ENCODE measurements around the gene YIPF7. TPM values are rescaled to one million over a fixed set of nuclear protein-coding genes. Genes with fewer than 3 reads are reported as not detected.

YIPF7 gene
- polyA plus RNA-seq, 1 of the 3 experiments (the other 2 are of a cell fraction) = not detected

DNA sequence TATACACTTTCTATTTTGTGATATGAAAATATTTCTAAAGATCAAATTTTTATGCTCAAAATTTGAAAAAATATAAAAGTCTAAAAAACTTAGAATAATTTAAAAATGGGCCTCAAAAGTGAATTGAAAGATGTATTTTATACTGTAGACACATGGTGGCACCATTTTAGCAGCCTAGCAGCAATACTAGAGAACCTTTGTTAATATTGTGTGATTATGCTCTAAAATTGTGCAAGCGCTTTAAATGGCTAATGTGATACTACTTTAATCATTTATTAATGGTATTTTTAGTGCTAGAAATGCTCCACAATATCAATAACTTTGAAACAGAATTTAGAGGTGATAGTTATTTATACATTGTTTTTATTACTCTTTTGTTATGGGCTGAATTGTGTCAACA lies 23.0 kb upstream of the YIPF7 start:
- Histone ChIP-seq H3K27ac (ENCODE audit: low read depth in 2 of 2, low read length in 1 of 2) (no peak overlapping the region), H3K9me2 (no peaks in the 10 kb centered on the region), H3K4me3 (ENCODE audit: low read depth in 2 of 2, low read length in 1 of 2) (no peak overlapping the region), H3F3A (replicated peaks; ENCODE audit: insufficient read depth) (no peaks in the 10 kb centered on the region), H3K9ac (no peak overlapping the region), H3K4me2 (no peak overlapping the region), H3K27me3 (ENCODE audit: insufficient read depth) (no peaks in the 10 kb centered on the region), H4K20me1 (ENCODE audit: insufficient read depth) (no peaks in the 10 kb centered on the region), H3K4me1 (ENCODE audit: control insufficient read depth in 1 of 2, insufficient read depth in 2 of 2, low read depth in 1 of 2, low read length in 1 of 2) (peaks cover 0 to 5% of the 10 kb centered on the region in 2 experiments; a peak in 2 of 4 replicates), H3K79me2 (ENCODE audit: insufficient read depth) (peaks cover 11% of the 10 kb centered on the region), H2AFZ (ENCODE audit: low read depth) (0 out of 2 replicates have a peak overlapping the region, but pooled peaks have one; percentile 4), H3K36me3 (replicated peaks in 1 of 2; ENCODE audit: control insufficient read depth in 1 of 2, insufficient read depth in 2 of 2, low read length in 1 of 2) (no peaks in the 10 kb centered on the region), H3K9me3 (no peaks in the 10 kb centered on the region)
- TF ChIP-seq SIN3A (IDR thresholded peaks at IDR 0.05; ENCODE audit: borderline replicate concordance, low read depth, low read length) = no peak
- TF ChIP-seq EP300 (IDR thresholded peaks at IDR 0.05; ENCODE audit: borderline replicate concordance in 1 of 2, low read depth in 1 of 2, low read length in 1 of 2) = no peak
- TF ChIP-seq RAD21 (IDR thresholded peaks at IDR 0.05; ENCODE audit: low read length) = peak; percentile 57
- TF ChIP-seq MEF2A (IDR thresholded peaks at IDR 0.05; ENCODE audit: borderline replicate concordance, low read depth) = no peak
- no peak for TF ChIP-seq FOXJ3 (CRISPR knock-in tag; IDR thresholded peaks at IDR 0.05)
- TF ChIP-seq, protein P1, sequence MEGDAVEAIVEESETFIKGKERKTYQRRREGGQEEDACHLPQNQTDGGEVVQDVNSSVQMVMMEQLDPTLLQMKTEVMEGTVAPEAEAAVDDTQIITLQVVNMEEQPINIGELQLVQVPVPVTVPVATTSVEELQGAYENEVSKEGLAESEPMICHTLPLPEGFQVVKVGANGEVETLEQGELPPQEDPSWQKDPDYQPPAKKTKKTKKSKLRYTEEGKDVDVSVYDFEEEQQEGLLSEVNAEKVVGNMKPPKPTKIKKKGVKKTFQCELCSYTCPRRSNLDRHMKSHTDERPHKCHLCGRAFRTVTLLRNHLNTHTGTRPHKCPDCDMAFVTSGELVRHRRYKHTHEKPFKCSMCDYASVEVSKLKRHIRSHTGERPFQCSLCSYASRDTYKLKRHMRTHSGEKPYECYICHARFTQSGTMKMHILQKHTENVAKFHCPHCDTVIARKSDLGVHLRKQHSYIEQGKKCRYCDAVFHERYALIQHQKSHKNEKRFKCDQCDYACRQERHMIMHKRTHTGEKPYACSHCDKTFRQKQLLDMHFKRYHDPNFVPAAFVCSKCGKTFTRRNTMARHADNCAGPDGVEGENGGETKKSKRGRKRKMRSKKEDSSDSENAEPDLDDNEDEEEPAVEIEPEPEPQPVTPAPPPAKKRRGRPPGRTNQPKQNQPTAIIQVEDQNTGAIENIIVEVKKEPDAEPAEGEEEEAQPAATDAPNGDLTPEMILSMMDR (IDR thresholded peaks at IDR 0.05) = peak; percentile 35
- TF ChIP-seq JUND (IDR thresholded peaks at IDR 0.05) = no peak
- TF ChIP-seq, protein P2, sequence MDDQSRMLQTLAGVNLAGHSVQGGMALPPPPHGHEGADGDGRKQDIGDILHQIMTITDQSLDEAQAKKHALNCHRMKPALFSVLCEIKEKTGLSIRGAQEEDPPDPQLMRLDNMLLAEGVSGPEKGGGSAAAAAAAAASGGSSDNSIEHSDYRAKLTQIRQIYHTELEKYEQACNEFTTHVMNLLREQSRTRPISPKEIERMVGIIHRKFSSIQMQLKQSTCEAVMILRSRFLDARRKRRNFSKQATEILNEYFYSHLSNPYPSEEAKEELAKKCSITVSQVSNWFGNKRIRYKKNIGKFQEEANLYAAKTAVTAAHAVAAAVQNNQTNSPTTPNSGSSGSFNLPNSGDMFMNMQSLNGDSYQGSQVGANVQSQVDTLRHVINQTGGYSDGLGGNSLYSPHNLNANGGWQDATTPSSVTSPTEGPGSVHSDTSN (IDR thresholded peaks at IDR 0.05) = no peak
- no peak for TF ChIP-seq EZH2phosphoT487 (IDR thresholded peaks at IDR 0.05; ENCODE audit: borderline replicate concordance, low read depth)
- TF ChIP-seq FOSL2 (IDR thresholded peaks at IDR 0.05; ENCODE audit: borderline replicate concordance, low read depth) = no peak
- TF ChIP-seq CHD2 (IDR thresholded peaks at IDR 0.05; ENCODE audit: low read length, partially characterized antibody) = no peak
- TF ChIP-seq GATA2 (CRISPR knock-in tag; IDR thresholded peaks at IDR 0.05) = no peak
- no peak for TF ChIP-seq YY1 (IDR thresholded peaks at IDR 0.05; ENCODE audit: low read depth)
- TF ChIP-seq, protein P3, sequence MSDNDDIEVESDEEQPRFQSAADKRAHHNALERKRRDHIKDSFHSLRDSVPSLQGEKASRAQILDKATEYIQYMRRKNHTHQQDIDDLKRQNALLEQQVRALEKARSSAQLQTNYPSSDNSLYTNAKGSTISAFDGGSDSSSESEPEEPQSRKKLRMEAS (IDR thresholded peaks at IDR 0.05; ENCODE audit: low read depth) = no peak
- no peak for TF ChIP-seq RXRA (IDR thresholded peaks at IDR 0.05; ENCODE audit: borderline replicate concordance, low read depth)
- POLR2A ChIA-PET = no interaction called here
- DNase-seq = no peak
- CTCF ChIA-PET = no interaction called here
- 72% methylated on average over 1 of the region's 1 CpG for WGBS (ENCODE audit: low lambda C conversion rate)

DNA sequence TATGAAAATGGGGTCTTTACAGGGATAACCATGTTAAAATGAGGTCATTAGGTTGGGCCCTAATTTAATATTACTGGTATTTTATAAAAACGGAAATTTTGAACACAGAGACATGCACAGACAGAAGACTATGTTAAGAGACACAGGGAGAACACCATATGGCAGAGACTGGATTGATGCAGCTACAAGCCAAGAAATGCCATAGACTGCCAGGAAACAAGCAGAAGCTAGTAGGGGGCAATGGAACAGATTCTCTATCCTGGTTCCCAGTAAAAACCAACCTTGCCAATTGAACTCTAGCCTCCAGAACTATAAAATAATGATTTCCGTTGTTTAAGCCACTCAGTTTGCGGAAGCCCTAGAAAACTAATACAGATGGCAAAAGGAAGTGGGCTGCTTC lies 20.2 kb upstream of the YIPF7 start:
- no peaks in the 10 kb centered on the region for H3K9me3 ChIP-seq
- H3K27ac ChIP-seq (ENCODE audit: low read depth in 2 of 2, low read length in 1 of 2) = no peak overlapping the region
- ChIA-PET CTCF (no interaction called here), POLR2A (no interaction called here)
- H4K20me1 ChIP-seq (ENCODE audit: insufficient read depth) = no peaks in the 10 kb centered on the region
- WGBS (ENCODE audit: low lambda C conversion rate) = 64% methylated on average over 3 of the region's 3 CpGs
- H3F3A ChIP-seq (replicated peaks; ENCODE audit: insufficient read depth) = no peaks in the 10 kb centered on the region
- H3K36me3 ChIP-seq (replicated peaks in 1 of 2; ENCODE audit: control insufficient read depth in 1 of 2, insufficient read depth in 2 of 2, low read length in 1 of 2) = no peaks in the 10 kb centered on the region
- no peak overlapping the region for H2AFZ ChIP-seq (ENCODE audit: low read depth)
- no peak overlapping the region for H3K9ac ChIP-seq
- no peak overlapping the region for H3K4me2 ChIP-seq
- H3K9me2 ChIP-seq = no peaks in the 10 kb centered on the region
- no peak overlapping the region for H3K4me3 ChIP-seq (ENCODE audit: low read depth in 2 of 2, low read length in 1 of 2)
- H3K27me3 ChIP-seq (ENCODE audit: insufficient read depth) = no peaks in the 10 kb centered on the region
- no peaks in the 10 kb centered on the region for H3K4me1 ChIP-seq (ENCODE audit: control insufficient read depth in 1 of 2, insufficient read depth in 2 of 2, low read depth in 1 of 2, low read length in 1 of 2)
- no peak for DNase-seq
- no peaks in the 10 kb centered on the region for H3K79me2 ChIP-seq (ENCODE audit: insufficient read depth)
- no peak for TF ChIP-seq RXRA (IDR thresholded peaks at IDR 0.05; ENCODE audit: borderline replicate concordance, low read depth)
- TF ChIP-seq FOXM1 (IDR thresholded peaks at IDR 0.05; ENCODE audit: low read depth) = no peak
- TF ChIP-seq, protein P2 (IDR thresholded peaks at IDR 0.05) = no peak
- TF ChIP-seq, protein P4, sequence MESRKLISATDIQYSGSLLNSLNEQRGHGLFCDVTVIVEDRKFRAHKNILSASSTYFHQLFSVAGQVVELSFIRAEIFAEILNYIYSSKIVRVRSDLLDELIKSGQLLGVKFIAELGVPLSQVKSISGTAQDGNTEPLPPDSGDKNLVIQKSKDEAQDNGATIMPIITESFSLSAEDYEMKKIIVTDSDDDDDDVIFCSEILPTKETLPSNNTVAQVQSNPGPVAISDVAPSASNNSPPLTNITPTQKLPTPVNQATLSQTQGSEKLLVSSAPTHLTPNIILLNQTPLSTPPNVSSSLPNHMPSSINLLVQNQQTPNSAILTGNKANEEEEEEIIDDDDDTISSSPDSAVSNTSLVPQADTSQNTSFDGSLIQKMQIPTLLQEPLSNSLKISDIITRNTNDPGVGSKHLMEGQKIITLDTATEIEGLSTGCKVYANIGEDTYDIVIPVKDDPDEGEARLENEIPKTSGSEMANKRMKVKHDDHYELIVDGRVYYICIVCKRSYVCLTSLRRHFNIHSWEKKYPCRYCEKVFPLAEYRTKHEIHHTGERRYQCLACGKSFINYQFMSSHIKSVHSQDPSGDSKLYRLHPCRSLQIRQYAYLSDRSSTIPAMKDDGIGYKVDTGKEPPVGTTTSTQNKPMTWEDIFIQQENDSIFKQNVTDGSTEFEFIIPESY (IDR thresholded peaks at IDR 0.05; ENCODE audit: borderline replicate concordance, low read depth) = no peak
- TF ChIP-seq USF1 (IDR thresholded peaks at IDR 0.05; ENCODE audit: borderline replicate concordance, low read depth) = no peak
- no peak for TF ChIP-seq MEF2A (IDR thresholded peaks at IDR 0.05; ENCODE audit: borderline replicate concordance, low read depth)
- no peak for TF ChIP-seq RCOR1 (IDR thresholded peaks at IDR 0.05; ENCODE audit: low read length)
- TF ChIP-seq FOXJ3 (CRISPR knock-in tag; IDR thresholded peaks at IDR 0.05) = no peak
- no peak for TF ChIP-seq IRF3 (IDR thresholded peaks at IDR 0.05; ENCODE audit: low read depth, low read length)
